HL-60 (cell line): ENCODE data around the gene LDB2.

ENCODE experiments used
- DNase-seq, 2 experiments: peaks; one replicate each; pipeline ENCODE4 v3.0.0-alpha.2; 2010 to 2020; ENCODE audit warnings: low read depth in 1 of 2, low spot score in 1 of 2
- H3K27ac ChIP-seq: fragments of 250-450 bp; sonication (Bioruptor Pico); replicated peaks from 2 replicates; pipeline ENCODE4 v1.5.1; 2020; ENCODE audit warnings: mild to moderate bottlenecking, moderate library complexity
- H3K27me3 ChIP-seq: fragments of 250-450 bp; sonication (Bioruptor Pico); 2 replicates; pipeline ENCODE4 v1.5.1; 2021; ENCODE audit warnings: mild to moderate bottlenecking, moderate library complexity; ENCODE audit not compliant: insufficient read depth, poor library complexity, severe bottlenecking
- H3K4me3 ChIP-seq: replicated peaks from 2 replicates; pipeline ENCODE4 v1.5.1; 2011; ENCODE audit warnings: mild to moderate bottlenecking, control low read depth, low read length; ENCODE audit not compliant: insufficient read depth
- GABPA ChIP-seq: IDR thresholded peaks from 2 replicates; pipeline ENCODE4 v1.6.1; 2012; ENCODE audit warnings: low read depth
- POLR2AphosphoS5 ChIP-seq: IDR thresholded peaks from 2 replicates; pipeline ENCODE4 v1.6.1; 2012; ENCODE audit warnings: low read depth
- REST ChIP-seq: IDR thresholded peaks from 2 replicates; pipeline ENCODE4 v1.6.1; 2012; ENCODE audit warnings: low read depth; ENCODE audit not compliant: insufficient replicate concordance
- SPI1 ChIP-seq: IDR thresholded peaks from 2 replicates; pipeline ENCODE4 v1.6.1; 2012; ENCODE audit warnings: low read depth, mild to moderate bottlenecking, borderline replicate concordance
- TF ChIP-seq, protein P1 (sequence below): IDR thresholded peaks from one replicate; pipeline ENCODE4 v1.5.1; 2011; ENCODE audit warnings: low read length, control low read depth, inconsistent platforms; ENCODE audit not compliant: insufficient read depth

LDB2 gene

DNA sequence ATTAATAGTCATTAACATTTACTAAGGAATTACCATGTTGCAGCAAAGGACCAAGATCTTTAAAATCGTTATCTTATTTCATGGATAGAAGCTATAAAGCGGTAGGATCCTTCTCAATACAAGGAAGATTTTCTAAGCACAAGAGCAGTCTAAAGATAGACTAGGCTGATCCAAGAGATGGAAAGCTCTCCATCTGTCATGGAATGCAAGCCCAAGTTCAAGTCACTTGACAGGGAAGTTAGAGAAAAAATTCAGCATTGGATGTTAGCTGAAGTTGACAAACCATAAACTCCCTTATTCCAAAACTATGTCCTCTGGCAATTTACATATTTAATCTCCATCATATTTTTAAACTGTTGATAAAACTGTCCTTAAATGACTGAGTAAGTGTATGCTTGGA lies 177.7 kb downstream of the LDB2 start:
- Histone ChIP-seq H3K4me3 (no peak overlapping the region), H3K27me3 (no peaks in the 10 kb centered on the region), H3K27ac (no peak overlapping the region)
- DNase-seq, result no peak
- TF ChIP-seq POLR2AphosphoS5 (no peak), REST (no peak), GABPA (no peak), SPI1 (no peak)
- TF ChIP-seq, protein P1, sequence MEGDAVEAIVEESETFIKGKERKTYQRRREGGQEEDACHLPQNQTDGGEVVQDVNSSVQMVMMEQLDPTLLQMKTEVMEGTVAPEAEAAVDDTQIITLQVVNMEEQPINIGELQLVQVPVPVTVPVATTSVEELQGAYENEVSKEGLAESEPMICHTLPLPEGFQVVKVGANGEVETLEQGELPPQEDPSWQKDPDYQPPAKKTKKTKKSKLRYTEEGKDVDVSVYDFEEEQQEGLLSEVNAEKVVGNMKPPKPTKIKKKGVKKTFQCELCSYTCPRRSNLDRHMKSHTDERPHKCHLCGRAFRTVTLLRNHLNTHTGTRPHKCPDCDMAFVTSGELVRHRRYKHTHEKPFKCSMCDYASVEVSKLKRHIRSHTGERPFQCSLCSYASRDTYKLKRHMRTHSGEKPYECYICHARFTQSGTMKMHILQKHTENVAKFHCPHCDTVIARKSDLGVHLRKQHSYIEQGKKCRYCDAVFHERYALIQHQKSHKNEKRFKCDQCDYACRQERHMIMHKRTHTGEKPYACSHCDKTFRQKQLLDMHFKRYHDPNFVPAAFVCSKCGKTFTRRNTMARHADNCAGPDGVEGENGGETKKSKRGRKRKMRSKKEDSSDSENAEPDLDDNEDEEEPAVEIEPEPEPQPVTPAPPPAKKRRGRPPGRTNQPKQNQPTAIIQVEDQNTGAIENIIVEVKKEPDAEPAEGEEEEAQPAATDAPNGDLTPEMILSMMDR, result no peak

DNA sequence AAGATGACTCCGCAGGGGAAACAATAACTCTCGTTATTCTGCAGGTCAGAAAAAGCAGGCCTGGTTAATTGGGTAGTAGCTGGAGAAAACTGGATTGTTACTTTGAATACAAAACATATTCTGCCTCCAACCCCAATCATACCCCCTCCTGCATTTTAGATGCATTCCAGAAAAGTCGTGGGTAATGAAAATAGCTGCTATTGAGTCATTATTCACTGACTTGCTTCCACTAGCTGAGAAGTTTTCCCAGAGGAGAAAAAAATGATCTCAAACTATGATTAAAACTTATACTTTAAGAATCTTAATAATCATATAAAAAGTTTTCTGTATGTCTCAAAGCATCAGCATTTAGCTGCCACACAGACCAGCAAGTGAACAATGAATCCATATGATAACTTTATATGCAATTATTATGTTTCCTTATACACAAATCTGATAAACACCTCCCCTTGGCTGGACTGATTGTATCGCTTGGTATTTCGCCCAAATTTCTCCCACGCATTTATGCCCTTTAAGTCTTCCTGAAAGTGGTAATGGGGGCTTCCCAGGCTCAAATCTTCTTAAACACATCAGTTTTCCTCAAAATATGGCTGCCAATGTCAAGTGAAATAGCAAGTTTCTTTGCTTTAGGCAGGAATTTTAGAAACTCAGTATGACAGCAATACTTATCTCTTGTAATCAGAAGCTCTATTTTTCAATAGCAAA lies 181.0 kb downstream of the LDB2 start:
- Histone ChIP-seq H3K27ac (no peak overlapping the region), H3K4me3 (no peak overlapping the region), H3K27me3 (no peaks in the 10 kb centered on the region)
- TF ChIP-seq REST (no peak), POLR2AphosphoS5 (no peak), GABPA (no peak), SPI1 (no peak)
- TF ChIP-seq, protein P1, result no peak
- DNase-seq, result no peak

DNA sequence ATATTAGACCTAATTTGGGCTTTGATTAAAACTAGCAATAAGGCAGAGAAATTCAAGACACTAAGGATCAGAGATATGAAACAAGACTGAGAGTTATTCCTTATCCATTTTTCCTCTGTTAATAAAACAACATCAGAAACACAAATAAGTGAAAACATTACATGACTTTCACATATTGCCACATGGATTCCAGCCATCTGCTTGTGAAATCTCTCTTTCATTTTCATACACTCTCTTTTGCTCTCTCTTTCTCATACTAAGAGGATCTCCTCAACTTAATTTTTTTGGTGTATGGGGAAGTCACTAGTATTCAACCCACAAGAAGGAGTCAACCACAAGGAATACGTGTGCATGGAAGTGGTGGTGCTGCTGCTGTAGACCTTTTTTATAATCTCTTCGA lies 183.0 kb downstream of the LDB2 start:
- no peak overlapping the region for H3K27ac ChIP-seq
- TF ChIP-seq REST (no peak), GABPA (no peak), SPI1 (no peak), POLR2AphosphoS5 (no peak)
- TF ChIP-seq, protein P1, result no peak
- H3K4me3 ChIP-seq, result no peak overlapping the region

More for the DNA sequence above, 183.0 kb downstream of the LDB2 start:
- no peaks in the 10 kb centered on the region for H3K27me3 ChIP-seq
- DNase-seq, result no peak
